NCI-H2196 (cell line): Measurements from ENCODE around the gene RNF13.
"Not testable (repeated sequence)": the region's sequence is repeated elsewhere in the genome, so short reads cannot be mapped to it uniquely, and the experiment has no call there.

Source experiments
- DNase-seq: peaks from one replicate; lab custom pipeline; 2025; ENCODE audit not compliant: unreplicated experiment; lab: John Stamatoyannopoulos, UW

The RNF13 gene

DNA sequence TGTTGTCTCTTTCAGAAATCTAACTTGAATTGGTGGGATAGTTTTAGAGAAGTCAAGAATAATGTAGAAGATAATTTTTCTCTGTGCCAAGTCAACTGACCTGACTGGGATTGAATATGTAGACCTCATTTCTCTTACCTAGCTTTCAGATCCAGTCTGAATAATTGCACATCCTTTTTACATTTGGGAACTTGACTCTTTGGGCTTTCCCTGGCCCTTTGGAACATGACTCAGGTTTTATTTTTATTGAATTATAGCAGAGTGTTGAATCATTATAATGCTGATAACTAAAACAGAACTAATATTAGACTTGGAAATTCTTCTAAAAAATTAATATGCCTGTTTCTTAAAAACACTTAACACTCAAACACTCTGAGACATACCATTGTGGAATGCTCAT, 81.2 kb downstream of the RNF13 start:
- DNase-seq: no peak

DNA sequence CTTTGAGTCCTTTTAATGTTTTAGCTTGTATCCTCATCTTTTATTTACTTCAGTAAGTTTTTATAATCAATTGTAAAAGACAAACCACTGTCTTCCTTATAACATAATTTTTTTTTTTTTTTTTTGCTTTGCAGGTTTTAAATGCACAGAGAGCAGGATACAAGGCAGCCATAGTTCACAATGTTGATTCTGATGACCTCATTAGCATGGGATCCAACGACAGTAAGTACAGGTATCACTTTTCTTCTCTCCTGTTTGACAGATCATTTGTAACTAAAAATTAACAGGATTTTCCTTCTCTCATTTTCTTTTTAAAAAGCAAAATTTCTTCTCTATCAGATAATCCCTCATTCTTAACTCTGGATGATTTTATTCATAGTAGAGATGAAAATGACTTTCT, 82.3 kb downstream of the RNF13 start:
- DNase-seq: peak; percentile 31

DNA sequence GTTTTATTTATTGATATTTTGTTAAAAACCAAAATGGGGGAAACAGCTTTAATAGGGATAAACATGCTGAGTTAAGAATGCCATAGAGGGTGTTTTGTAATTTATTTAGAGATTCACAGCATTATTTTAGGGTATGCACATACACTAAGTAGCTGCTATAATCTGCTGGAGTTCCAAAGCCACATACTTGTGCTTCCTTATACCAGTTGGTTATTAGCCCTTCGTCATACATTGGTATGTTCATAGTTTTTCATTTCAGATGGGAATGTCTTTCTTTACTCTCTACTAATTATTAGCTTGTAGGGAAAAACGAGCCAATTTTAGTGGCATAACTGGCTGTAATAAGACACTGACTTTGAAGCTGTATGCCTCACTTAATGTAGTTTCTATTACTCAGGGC, 82.8 kb downstream of the RNF13 start:
- DNase-seq: no peak

DNA sequence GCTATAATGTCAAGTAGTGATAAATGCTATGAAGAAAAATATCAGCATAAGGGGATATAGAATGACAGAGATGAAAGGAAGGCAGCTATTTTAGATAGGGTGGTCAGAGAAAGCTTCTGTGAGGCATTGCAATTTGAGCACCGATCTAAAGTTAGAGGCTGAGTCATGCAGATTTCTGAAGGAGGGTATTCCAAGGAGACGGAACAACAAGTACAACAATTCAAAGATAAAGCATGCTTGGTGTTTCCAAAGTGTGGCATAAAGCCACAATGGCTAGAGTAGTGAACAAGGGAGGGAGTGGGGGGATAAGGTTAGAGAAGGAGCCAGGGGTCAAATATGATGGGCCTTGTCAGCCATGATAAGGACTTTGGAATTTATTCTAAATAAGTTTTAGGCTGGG, 85.8 kb downstream of the RNF13 start:
- no peak for DNase-seq

DNA sequence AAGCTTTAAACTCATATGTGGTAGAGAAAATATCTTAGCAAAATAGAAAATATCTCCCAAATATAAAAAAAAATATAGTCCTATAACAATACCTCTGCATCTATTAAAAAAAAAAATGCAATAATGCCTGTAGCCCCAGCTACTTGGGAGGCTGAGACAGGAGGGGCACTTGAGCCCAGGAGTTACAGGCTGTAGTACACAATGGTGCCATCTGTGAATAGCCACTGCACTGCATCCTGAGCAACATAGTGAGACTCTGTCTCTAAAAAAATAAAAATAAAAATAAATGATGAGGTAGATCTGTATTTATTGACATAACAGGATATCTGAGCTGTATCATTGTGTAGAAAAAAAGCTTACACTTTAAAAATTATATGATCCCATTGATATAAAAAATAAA, 87.3 kb downstream of the RNF13 start:
- DNase-seq: no peak

DNA sequence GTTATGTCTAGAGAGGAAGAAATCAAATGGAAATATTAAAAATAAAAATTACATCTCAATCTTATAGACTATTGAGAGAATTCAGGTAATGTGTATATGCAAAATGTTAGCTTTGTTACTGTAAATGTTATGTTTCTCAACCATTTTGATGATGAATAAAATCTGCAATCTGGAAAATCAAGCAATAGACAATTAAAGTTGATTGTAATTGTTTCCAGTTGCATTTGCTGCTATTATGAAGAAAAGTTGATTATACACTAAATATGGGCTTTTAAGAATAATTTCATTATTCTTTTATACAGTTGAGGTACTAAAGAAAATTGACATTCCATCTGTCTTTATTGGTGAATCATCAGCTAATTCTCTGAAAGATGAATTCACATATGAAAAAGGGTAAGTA, 88.8 kb downstream of the RNF13 start:
- no peak for DNase-seq

DNA sequence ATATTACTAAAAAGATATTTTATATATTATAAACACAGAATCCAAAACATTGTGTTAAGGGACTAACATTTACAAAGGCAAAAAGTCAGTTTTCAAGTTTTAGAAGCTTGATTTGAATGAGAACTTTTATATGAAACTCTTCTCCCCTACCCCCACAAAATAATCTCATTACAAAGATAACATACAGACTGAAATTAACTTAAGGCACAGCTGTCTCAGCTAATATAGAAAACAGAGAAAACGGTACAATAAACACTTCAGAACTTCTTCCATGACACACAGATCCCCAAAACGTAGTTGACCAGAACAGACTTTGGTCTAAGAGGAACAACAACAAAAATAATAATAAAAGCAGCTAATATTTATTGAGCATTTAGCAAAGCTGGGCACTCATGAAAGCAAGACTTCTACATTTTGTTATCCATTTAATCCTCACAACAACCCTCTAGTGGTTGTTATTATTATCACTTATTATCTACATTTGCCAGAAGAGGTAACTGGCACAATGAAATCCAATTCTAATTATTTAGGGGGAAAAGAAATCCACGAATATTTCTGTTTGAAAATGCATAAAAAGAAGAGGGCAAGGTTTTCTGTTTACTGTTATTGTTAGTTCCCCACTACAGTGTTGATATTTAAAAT, 89.6 kb downstream of the RNF13 start:
- DNase-seq: no peak

DNA sequence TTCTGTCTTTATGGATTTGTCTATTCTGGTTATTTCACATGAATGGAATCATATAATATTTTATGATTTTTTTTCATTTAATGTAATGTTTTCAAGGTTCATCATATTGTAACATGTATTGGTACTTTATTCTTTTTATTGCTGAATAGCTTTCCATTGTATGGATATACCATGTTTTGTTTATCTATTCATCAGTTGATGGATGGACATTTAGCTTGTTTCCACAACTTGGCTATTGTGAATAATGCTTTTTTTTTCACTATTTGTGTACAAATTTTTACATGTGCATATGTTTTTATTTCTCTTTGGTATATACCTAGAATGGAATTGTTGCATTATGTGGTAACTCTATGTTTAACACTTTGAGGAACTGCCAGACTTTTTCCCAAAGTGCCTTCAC, 93.0 kb downstream of the RNF13 start:
- DNase-seq: no peak

DNA sequence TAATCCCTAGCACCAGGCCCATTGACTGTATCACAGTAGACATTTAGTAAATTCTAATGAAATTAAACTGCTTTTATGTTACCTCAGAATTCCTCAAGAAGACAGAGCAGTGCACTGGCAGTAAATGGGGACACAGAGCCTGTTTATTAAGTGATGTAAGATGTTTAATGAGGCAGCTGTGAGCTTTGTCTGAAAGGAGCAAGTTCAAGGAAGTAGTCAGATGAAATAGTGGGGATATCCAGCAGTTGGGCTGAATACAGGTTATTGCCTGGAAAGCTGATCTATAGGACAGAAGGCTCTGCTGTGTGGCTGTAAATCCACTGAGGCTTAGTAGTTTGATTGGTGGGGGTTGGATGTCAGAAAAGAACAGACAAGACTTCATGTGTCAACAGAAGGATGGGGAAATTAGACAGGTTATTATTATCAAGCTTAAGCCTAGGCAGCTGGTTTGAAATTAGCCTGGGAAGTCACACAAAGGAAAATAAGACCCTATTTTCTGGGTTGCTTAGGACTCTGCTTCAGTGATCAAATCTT, 95.5 kb downstream of the RNF13 start:
- peak; percentile 26 for DNase-seq

DNA sequence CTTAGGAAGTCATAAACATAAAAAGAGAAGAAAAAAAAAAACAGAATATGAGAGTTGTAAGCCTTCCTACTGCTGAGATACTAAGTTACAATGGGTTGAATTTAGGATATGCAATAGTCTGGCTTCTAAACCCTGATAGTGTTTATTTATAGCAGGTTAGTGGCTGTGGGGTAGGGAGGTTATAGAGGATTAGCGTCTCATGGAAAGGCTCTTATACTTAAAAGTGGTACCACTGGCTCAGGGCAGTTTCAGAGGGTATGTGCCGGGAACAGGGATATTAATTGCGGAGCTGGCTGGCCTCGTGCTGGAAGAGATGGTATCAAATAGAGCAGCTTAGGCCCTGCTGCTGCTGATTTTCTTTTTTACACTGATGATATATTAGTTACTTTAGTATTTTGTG, 96.9 kb downstream of the RNF13 start:
- DNase-seq: no peak

DNA sequence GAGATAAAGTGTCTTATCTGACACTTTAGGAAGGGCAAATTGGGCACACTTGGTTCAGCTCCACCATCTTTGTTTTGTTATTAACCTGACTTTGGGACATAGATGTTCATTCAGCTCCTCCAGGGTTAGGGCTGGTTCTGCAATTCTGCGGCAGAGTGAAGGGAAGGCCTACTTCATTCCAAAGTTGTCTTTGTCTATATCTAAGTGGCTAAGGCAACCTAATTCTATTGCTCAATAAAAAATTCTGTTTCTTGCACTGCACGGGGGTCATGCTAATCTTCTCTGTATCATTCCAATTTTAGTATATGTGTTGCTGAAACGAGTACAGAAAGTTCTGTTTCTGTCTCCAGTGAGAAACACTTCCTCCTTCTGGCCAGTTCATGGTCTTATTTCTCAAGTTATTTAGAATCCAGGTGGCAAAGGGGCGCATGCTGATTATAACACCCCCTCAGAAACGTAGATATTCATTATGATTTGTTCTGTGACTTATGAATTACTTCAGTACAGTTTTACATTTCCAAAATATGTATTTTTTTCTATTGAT, 104.2 kb downstream of the RNF13 start:
- no peak for DNase-seq

DNA sequence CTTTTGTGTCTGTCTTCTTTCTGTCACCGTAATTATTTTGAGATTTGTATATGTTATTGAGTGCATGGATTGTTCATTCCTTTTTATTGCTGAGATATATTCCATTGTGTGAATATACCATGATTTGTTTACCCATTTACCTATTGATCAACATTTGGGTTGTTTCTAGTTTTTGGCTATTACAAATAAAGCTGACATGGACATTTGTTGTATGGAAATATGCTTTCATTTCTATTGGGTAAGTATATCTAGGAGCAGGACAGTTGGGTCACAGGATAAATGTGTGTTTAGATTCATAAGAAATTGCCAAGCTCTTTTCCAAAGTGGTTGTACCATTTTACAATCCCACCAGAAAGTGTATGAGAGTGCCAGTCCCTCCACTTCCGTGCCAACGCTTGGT, 106.5 kb downstream of the RNF13 start:
- DNase-seq: no peak

DNA sequence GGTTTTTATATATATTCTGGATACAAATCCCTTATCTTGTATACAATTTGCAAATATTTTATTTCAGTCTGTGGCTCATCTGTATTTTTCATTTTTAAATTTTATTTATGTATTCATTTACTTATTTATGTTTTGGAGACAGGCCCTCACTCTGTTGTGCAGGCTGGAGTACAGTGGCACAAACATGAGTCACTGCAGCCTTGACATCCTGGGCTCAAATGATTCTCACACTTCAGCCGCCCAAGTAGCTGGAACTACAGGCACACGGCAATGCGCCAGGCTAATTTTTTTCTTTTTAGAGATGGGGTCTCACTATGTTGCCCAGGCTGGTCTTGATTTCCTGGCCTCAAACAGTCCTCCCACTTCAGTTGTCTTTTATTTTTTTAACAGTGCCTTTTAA, 107.1 kb downstream of the RNF13 start:
- DNase-seq: no peak

DNA sequence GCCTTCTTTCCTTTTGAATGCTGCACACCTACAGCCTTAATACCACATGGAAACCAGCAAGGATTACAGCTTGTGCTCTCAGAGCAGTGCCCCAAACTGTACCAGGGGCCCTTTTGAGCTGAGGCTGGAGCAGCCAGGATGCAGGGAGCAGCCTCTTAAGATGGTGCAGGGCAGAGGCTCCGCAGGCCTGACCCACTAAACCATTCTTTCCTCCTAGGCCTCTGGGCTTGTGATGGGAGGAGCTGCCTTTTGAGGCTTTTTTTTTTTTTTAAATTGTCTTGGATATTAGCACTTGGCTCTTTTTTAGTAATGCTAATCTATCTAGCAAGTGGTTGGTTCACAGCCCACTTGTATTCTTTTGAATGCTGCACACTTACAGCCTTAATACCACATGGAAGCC, 120.0 kb downstream of the RNF13 start:
- DNase-seq: no peak

DNA sequence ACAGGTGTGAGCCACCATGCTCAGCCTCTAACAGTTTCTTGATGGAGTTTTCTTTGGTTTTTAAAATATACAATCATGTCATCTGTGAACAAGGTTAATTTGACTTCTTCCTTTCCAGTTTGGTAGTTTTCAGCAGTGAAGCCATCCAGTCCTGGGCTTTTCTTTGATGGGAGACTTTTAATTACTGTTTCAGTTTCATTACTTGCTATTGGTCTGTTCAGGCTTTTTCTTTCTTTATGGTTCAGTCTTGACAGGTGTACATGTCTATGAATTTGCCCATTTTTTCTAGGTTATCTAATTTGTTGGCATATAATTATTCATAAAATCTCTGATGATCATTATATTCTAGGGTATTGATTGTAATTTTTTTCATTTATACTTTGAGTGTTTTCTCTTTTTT, 120.8 kb downstream of the RNF13 start:
- DNase-seq: no peak

DNA sequence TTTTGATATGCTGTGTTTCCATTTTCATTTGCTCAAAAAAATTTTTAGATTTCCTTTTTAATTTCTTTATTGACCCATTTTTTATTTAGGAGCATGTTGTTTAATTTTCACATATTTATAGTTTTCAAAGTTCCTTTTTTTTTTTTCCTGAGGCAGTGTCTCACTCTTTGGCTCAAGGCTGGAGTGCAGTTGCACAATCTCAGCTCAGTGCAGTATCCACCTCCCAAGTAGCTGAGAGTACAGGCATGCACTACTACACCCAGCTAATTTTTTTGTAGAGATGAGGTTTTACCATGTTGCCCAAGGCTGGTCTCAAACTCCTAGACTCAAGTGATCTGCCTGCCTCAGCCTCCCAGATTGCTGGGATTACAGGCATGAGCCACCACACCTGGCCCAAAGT, 121.5 kb downstream of the RNF13 start:
- no peak for DNase-seq

DNA sequence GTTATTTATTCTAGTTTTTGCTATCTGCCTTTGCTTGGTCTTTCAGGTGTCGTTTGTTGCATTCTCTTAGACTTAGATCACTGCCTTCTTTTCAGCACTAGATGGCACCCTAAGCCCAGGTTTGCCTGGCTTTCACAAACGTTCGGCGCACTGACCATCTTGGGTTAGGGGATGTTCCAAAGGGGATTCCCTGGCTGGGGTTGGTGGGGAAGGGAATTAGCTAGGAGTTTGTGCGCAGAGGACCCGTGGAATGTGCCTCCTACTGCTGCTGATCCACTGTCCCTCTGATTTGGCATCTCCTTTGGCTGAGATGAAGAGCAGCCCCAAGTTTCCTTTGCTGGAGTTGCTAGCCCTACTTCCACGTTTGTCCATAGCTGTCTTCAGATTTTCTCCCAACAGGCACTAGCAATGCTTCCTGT, 123.8 kb downstream of the RNF13 start:
- peak; percentile 40 for DNase-seq

DNA sequence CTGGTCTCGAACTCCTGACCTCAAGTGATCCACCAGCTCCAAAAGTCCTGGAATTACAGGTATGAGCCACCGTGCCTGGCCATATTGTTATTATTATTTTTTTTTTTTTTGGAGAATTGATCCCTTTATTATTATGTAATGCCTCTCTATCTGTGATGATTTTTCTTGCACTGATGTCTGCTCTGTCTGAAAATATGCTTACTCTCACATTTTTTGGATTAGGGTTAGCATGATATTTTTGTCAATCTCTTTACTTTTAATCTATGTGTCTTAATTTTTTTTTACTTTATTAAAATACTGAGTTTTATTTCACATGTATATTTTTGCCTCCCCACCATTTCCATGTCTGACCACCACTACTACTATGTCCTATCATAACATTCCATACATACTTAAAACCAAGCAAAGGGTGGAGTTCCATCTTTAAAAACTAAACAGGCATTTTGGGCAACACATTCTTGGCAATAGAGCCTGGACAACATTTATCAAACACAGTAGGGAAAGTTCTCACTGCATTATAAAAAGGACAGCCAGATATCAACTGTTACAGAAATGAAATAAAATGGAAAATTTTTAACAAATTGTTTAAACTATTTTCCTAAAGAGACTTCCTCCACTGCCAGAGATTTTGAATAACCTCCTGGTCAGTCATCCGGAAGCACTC, 125.5 kb downstream of the RNF13 start:
- not testable (repeated sequence) for DNase-seq

DNA sequence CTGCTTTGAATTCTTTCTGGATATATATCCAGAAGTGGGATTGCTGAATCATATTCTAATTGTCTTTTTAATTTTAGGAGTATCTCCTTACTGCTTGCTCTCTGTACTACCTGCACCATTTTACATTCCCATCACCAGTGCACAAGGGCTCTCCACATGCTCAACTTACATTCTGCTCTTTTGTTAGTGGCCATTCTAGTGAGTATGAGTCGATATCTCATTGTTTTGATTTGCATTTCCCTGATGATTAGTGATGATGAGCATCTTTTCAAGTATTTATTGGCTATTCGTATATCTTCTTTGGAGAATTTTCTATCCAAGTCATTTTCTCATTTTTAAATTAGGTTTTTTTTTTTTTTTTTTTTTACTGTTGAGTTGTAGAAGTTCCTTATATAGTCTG, 128.2 kb downstream of the RNF13 start:
- DNase-seq: no peak

DNA sequence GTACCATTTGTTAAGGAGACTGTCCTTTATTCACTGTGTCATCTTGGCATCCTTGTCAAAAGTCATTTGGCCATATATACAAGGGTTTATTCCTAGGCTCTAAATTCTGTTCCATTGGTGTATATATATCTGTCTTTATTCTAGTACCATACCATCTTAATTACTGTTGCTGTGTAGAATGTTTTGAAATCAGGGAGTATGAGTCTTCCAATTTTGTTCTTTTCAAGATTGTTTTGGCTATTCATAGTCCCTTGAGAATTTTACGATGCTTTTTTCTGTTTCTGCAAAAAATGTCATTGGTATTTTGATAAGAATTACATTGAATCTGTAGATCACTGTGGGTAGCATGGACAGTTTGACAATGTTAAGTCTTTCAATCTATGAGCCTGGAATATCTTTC, 128.9 kb downstream of the RNF13 start:
- DNase-seq: no peak

DNA sequence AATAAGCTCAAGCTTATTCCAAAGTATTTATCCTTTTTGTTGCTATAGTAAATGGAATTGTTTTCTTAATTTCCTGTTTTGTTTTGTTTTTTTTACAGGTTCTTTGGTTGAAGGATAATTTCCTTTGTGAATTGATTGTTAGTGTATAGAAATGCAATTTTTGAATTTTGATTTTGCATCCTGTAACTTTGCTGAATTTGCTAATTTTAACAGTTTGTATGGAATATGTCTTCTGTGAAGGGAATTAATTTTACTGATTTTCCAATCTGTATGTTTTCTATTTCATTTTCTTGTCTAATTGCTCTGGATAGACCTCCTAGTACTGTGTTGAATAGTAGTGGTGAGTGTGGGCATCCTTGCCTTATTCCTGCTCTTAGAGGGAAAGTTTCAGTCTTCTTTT, 129.4 kb downstream of the RNF13 start:
- DNase-seq: no peak

DNA sequence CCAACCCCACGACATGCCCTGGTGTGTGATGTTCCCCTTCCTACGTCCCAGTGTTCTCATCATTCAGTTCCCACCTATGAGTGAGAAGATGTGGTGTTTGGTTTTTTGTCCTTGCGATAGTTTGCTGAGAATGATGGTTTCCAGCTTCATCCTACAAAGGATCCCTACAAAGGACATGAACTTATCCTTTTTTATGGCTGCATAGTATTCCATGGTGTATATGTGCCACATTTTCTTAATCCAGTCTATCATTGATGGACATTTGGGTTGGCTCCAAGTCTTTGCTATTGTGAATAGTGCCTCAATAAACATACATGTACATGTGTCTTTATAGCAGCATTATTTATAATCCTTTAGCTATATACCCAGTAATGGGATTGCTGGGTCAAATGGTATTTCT, 131.0 kb downstream of the RNF13 start:
- not testable (repeated sequence) for DNase-seq

DNA sequence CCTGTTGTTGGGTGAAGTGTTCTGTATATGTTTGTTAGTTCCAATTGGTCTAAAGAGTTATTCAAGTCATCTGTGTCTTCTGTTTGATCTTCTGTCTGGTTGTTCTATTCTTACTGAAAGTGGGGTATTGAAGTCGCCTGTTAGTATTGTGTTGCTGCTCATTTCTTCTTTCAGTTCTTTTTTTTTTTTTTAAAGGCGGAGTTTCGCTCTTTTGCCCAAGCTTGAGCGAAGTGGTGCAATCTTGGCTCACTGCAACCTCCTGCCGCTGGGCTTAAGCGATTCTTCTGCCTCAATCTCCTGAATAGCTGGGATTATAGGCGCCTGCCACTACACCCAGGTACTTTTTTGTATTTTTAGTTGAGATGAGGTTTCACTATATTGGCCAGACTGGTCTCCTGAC, 134.2 kb downstream of the RNF13 start:
- no peak for DNase-seq
